Activated CD4-positive, CD25-positive, alpha-beta regulatory T cell (primary cell): ENCODE measurements around the gene TMEM52.

ENCODE experiments used
- DNase-seq, 4 experiments: peaks; one replicate each; lab custom pipeline; 2025; lab: John Stamatoyannopoulos, UW

TMEM52 gene

GRCh38 chr1:1914971-1915692 is 3.9 kb downstream of the TMEM52 start, which contains the start of gene CALML6:
Gene CALML6 (plus strand): TSS chr1:1915260. CDS start chr1:1915281, 21 bp downstream.
- no peak for DNase-seq

DNA sequence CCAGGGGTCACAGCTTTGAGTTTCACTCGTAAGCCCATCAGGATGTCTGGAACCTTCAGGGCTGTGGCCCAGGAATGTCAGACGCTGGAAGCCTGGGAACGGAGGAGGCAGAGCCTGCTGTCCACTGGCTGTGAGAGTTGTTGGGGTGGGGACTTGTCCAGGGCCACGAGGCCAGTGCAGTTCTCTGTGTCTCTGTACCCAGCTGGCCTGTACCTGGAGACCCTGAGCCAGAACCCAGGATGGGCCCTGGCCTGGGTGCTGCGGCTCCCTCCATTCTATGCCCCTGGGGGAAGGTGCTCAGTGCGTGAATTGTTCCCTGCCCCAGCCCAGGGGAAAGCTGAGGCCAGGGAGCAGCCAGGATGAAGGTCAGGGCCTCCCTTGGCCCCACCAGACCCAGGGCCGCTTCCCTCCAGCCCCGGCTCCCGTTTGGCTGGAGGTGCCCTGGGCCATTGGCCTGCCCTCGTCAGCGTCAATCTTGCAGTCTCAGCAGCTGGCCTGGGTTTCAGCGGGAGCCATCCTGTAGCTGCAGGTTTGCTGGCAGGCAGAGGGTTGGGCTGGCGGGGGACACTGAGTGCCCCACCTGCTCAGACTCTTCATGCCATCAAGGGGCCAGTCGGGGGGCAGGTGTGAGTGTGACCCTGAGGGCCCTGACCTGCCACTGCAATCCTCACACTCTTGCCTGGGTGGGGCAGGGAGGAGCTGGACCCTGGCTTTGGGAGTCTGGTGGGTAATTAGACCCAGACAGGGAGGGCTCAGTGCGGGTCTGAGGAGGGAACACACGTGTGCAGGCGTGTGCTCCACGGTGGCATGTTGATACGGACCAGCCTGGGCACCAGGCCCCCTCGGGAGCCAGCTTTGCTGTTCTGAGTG is 4.7 kb downstream of the TMEM52 start:
- no peak for DNase-seq

DNA sequence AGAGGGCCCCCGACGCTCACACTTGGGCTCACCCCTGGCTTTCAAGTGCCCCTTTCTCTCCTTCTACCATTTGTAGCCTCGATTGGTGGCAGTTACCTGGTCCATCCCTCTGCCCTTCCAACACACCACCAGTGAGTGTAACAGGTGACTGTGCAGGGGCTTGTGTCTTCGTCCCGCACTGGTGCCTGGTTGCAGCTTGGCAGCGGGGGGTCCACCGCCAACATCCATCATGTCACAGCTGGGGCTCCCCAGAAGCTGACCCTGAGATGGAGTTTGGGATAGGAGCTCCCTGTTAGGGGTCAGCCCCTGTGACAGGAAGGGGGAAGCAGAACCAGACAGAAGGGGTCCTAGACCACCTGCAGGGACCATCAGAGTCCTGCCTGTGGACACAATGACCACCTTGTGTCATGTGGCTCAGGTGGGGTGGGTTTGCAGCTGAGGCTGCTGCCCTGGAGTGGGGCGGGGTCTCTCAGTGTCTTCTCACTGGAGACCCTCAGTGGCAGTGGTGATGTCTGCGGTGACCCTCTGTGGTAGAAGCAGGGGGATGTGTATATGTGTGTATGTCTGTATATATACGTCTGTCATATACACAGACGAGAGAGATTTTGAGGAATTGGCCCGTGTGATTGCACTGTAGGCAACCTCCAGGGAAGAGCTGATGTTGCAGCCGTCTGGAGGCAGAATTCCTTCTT is 7.6 kb downstream of the TMEM52 start:
- no peak for DNase-seq

DNA sequence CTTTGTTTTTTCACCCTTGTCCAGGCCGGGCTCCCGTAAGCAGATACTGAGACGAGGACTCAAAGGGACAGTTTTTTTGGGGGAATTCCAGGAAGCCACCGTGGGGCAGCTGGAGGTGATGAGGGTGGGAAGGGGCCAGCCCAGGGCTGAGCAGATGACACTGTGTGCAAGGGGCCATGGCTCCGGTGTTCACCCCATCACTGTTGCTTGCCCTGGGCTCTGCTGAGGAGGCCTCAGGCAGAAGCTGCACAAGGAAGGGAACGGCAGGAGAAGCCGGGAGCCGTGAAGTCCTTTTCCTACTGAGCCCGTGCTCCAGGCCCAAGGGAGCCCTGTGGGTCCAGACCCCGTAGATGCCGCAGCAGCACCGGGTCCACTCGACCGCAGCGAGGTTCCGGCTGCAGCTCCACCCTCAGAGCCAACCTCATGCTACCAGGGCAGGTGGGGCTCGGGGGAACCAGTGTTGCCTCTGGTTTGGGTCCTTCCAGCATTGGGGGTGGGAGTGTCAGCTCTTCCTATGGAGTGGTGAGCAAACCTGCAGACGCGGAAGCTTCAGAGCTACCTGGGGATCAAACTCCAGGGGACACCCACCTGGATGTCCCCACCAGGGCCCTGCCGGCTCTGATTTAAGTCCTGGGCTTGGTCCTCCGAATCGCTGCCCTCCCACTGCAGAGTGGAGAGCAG is 8.3 kb downstream of the TMEM52 start:
- DNase-seq: no peak

DNA sequence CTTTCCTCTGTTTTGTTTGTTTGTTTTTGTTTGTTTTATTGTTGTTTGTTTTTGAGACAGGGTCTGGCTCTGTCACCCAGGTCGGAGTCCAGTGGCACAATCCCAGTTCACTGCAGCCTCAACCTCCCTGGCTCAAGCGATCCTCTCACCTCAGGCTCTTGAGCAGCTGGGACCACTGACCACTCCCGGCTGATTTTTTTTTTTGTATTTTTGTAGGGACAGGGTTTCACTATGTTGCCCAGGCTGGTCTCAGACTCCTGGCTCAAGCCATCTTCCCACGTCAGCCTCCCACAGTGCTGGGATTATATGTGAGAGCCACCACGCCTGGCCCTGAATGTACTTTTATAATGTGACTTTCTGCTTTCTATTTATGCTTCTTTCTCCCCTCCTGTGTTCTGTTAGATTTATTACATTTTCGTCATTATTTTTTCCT is 9.0 kb downstream of the TMEM52 start:
- no peak for DNase-seq

GRCh38 chr1:1908506-1908791 is 10.6 kb downstream of the TMEM52 start:
- no peak for DNase-seq

DNA sequence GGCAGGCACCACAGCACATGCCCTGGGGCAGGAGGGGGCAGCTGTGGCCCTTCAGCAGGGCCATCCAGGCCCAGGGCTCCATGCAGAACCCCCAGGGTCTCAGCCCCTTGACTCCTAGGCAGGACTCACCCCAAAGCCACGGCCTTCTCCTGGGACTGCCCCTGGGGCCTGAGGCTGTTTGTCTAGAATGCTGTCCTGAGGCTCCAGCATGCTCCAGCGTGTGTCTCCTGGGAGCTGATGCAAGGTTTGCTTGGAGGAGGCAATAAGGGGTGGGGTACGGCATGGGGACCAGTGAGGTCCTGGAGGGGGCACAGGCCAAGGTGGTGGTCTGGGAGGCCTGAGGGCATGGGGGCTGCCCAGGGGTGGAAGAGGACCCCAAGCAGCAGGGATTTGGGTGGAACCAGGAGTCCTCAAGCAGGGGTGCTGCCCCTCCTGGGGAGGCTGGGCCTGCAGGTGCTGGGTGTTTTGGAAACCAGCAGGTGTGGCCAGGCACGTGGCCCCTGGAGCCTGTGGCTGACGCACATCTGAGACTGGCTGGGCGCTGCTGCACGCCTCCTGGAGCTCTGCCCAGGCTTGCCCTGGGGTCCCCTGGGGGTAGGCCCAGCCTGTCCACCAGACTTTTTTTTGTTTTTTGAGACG is 11.9 kb downstream of the TMEM52 start:
- no peak for DNase-seq

DNA sequence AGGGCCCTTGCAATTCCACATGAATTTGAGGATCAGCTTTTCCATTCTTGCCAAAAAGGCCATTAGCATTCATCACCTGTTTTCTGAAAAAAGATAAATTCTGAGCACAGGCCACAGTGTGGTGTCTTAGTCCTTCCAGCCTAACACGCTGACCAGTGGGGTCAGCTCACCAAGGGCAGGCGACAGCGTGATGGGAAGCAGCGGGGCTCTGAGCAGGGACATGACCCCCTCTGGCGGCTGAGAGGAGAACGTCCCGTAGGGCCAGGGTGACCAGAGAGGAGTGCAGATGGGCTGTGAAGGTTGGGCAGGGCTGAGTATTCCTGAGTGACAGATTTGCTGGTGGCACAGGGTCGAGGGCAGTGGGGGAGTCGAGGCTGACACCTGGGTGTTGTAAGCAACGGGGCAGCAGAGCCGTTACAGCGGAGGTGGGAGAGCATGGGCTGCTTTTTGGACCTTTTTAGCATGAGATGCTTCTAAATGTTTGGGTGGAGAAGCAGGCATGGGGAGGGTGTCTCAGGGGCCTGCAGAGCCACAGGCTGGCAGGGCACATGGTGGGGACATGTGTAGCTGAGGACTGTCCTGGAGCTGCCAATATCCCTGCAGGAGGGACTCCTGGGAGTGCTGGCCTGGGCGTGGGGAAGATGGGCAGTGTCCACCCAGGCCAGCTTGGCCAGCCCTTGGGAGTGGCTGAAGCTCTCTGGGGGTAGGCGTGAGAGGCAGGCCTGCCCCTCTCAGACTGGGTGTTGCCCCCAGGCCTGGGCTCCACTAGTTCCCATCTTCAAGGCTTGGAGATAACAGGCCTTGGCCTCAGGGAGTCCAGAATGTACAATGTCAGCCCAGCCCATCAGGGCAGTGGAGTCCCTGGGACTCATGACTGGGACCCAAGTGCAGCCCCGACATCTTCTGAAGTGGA is 12.6 kb downstream of the TMEM52 start:
- DNase-seq: peak; percentile 26 to 40 (median 35)

DNA sequence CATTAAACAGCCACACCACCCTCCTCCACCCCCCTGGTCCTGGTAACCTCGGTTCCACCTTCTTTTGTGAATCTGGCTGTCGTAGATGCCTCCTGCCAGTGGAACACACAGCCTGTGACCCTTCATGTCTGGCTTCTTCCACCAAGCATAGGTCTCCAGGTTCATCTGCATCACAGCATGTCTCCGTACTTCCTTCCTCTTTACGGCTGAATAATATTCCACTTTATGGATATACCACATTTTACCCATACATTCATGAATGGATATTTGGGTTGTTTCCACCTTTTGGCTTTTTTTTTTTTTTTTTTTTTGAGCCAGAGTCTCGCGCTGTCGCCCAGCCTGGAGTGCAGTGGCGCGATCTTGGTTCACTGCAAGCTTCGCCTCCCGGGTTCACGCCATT is 15.9 kb downstream of the TMEM52 start:
- DNase-seq: no peak

- no peak for DNase-seq
Observed at GRCh38 chr1:1901641-1902294, 17.3 kb downstream of the TMEM52 start.

DNA sequence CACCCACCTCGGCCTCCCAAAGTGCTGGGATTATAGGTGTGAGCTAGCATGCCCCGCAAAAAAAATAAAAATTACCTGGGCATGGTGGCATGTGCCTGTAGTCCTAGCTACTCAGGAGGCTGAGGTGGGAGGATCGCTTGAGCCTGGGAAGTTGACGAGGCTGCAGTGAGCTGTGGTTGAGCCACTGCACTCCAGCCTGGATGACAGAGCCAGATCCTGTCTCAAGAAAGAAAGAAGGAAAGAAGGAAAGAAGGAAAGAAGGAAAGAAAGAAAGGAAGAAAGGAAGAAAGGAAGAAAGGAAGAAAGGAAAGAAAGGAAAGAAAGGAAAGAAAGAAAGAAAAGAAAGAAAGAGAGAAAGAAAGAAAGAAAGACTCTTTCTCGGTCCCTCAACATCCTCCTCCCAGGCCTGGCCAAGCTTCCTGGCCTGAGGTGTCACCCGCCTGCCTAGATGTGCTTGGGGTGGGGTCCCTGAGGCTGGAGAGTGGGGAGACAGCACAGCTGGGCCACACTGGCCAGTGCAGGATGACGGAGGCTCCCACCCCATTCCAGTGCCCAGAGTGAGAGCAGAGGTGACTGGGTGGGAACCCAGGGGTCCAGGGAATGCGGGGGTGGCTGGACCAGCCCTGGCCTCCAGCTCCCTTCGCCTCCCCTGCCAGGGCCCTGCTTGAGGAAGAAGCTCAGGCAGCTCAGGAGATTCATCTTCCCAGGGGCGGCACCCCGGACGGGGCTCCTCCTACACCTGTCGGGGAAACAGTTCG is 18.0 kb downstream of the TMEM52 start:
- no peak for DNase-seq

DNA sequence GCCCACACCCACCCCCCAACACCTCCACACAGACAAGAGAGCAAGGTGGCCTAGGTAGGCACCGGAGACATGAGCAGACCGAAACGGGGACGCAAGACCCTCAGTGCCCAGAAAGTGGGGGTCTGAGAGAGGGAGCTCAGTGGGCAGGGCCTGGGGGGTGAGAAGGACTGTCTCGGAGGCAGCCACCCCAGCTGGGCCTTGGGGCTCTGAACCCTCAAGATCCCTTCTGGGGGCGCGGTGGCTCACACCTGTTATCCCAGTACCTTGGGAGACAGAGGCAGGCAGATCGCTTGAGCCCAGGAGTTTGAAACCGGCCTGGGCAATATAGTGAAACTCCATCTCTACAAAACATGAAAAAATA is 19.1 kb downstream of the TMEM52 start:
- DNase-seq: no peak

DNA sequence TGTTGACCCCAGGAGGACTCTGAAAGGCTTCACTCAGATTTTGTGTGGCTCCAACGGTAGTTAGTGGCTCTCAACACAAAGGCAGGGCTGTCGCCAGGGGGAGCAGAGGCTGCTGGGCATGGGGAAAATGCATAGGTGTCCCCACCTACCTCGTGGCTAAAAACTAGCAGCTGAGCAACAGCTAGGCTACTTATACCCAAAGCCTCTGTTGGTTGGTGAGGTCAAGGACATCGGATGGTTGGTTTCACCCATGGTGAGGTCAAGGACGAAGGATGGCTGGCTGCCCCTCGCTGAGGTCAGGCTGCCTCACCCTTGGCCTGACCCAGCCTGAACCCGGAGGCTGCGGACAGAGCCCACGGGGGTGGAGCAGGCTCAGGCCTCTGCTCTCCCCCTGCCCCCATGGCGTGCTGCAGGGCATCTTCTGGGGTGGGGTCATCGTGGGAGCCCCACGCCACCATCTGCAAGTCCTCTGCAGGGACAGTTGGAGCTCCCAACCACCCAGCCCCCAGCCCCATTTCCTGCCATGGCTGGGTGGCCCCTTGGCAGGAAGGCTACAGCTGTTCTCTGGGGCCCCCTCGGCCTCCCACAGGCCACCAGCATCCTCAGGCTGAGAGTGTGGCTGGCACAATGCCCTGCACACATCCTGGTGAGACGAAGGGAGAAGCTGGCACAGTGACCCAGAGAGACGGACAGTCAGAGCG is 19.7 kb downstream of the TMEM52 start:
- no peak for DNase-seq

GRCh38 chr1:1898246-1898933 is 20.7 kb downstream of the TMEM52 start:
- no peak for DNase-seq

DNA sequence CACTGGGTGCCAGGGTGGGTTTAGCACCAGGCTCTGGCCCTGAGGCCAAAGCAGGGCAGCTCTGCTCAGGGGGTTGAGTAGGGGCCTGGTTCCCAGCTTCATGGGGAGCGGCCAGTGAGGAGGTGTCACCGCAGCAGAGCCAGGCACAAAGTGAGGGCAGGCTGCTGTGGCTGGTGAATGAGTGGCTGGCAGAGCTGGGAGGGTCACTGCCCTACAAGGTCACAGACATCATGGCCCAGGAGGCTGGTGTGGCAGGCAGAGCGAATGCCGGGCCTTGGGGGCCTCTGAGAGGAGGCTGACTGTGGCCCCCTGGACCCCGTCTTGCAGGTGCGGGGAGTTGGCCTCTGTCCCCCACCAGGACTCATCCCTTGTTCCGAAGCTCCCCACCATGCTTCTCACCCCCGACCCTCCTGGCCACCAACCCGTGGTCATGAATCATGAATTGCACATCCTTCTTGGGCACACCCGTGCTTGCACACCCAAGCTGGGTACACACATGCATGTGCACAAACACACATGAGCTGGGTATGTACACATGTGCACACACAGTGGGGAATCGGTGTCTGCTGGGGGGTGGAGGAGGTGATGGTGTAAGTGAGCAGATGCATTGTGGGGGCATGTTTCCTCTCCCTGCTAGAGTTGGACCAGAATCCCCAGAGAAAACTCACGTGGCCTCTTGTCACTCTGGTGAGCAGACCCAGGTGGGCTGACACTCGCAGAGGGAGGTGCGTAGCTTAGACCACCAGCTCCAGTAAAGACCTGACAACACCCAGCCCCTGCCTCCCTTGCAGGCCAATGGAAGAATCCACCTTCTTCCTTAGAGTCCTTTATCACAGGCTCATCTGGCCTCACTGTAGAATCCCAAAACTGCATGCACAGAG is 23.4 kb downstream of the TMEM52 start:
- no peak for DNase-seq

DNA sequence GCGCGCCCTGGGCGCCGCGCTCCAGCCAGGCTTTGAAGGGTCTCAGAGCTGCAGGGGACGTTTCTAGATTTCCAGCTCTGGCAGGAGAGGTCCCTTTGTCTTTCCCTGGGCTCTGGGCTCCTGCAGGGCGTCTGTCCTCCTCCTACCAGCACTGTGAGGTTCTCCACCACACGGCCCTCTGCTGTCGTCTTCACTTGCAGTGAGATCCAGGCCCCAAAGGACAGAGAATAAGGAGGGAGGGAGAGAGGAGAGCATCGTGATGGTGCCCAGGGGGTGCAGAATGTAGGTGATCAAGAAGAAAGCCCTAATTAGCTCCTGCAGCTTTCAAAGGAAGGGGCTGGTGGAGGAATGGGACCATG is 24.0 kb downstream of the TMEM52 start:
- DNase-seq: no peak

DNA sequence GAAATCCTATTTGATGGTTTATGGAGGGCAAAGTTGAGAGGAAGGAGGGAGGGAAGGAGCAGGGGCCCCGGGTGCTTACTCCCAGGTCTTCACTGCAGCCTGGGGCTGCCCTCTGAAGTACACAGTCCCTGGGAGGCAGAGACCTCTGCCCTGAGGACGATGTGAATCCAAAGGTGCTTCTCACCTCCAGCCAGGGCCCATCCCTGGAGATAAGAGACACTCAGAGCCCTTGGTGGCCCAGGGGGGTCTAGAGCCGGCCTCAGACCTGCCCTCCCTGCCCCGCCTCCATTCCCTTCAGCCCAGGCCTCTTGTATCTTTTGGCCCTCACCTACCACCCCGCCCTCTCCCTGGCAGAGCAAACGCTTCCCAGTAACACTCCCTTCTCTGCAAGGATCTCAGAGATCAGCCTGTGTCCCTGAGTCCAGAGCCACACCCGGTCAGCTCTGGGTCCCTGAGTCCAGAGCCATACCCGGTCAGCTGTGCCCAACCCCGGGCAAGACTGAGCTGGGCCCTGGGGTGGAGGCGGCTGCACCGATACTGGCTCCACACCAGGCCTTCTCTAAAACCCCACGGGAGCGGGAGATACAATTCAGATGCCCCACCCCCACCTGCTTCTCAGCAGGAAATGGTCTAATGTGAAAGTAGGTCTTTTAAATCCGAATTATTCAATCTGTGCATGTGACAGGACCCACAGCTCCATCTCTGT is 24.6 kb downstream of the TMEM52 start:
- DNase-seq: no peak
